K562 (cell line): ENCODE data around the gene RUNX3. TPM values are rescaled to one million over a fixed set of nuclear protein-coding genes. Genes with fewer than 3 reads are reported as not detected.
A peak's percentile ranks its signal among the peaks of the same experiment; 100 is the strongest.

Experiments used
- ATAC-seq: fragments of 200-7000 bp; cut with Tn5 transposase; 3 replicates; pipeline ENCODE4 v1.9.1; 2020; ENCODE audit warnings: moderate library complexity
- BruUV-seq: library from RNA; stranded (reverse); fragments of 400-500 nt; replicated peaks from 2 replicates; lab custom pipeline; 2021; lab: Mats Ljungman, UMichigan
- CTCF ChIA-PET: fragments of 300-600 bp; formaldehyde crosslinking; extraction: SDS; loops from one replicate; lab custom pipeline; 2021; ENCODE audit warnings: low intra/inter-chr PET ratio; lab: Yijun Ruan, JAX
- POLR2A ChIA-PET: fragments of 300-600, 350-650 bp; sonication (Branson Sonifier 250); formaldehyde crosslinking; extraction: SDS; loops from one replicate; lab custom pipeline; 2021; ENCODE audit warnings: antibody characterized with exemption, inconsistent platforms; lab: Yijun Ruan, JAX
- DNase-seq, 4 experiments: peaks; one replicate each; pipeline versions ENCODE4 v3.0.0 to v3.0.0-alpha.2; 2011 to 2018; ENCODE audit warnings: low spot score in 3 of 4, mixed read lengths in 3 of 4; ENCODE audit errors: extremely low read depth in 1 of 4
- FAIRE-seq: peaks from 2 replicates; lab custom pipeline; 2011; peaks lifted over from hg19 to GRCh38; lab: Jason Lieb, UNC
- H2AFZ ChIP-seq: 2 replicates; pipeline ENCODE4 v1.6.0; 2011; ENCODE audit warnings: low read depth, low read length, control low read depth, inconsistent platforms
- H3K27ac ChIP-seq: fragments of 200-600 bp; 3 replicates; pipeline ENCODE4 v1.8.0; 2011; ENCODE audit warnings: low read depth, mild to moderate bottlenecking, control low read depth, inconsistent platforms, low read length, moderate library complexity, mixed read lengths; ENCODE audit errors: extremely low read depth
- H3K27me3 ChIP-seq, 2 experiments: fragments of 300-600 bp in 1 of 2; 2 replicates in 1 of 2; 3 replicates in 1 of 2; pipeline versions ENCODE4 v1.6.0 to v1.8.0; 2011; ENCODE audit warnings: inconsistent platforms in 2 of 2, low read length in 2 of 2, mild to moderate bottlenecking in 1 of 2, mixed read lengths in 1 of 2, moderate library complexity in 1 of 2; ENCODE audit not compliant: control insufficient read depth in 2 of 2, insufficient read depth in 2 of 2
- H3K36me3 ChIP-seq: fragments of 300-600 bp; 3 replicates; pipeline ENCODE4 v1.8.0; 2011; ENCODE audit warnings: mild to moderate bottlenecking, low read length, inconsistent platforms; ENCODE audit not compliant: control insufficient read depth, insufficient read depth
- H3K4me1 ChIP-seq, 2 experiments: fragments of 200-600 bp in 1 of 2; replicated peaks in 1 of 2; 2 replicates in 1 of 2; 3 replicates in 1 of 2; pipeline versions ENCODE4 v1.5.1 to v1.8.0; 2011; ENCODE audit warnings: inconsistent platforms in 2 of 2, low read length in 2 of 2, mild to moderate bottlenecking in 1 of 2, mixed read lengths in 1 of 2, moderate library complexity in 1 of 2; ENCODE audit not compliant: control insufficient read depth in 2 of 2, insufficient read depth in 2 of 2
- H3K4me2 ChIP-seq: 2 replicates; pipeline ENCODE4 v1.6.1; 2011; ENCODE audit warnings: low read length, control low read depth, inconsistent platforms, mixed read lengths; ENCODE audit not compliant: insufficient read depth
- H3K4me3 ChIP-seq: fragments of 200-600 bp; sonication (generic), shearing (Covaris generic); 2 replicates; pipeline ENCODE4 v1.5.1; 2016; ENCODE audit warnings: control low read depth, inconsistent platforms
- H3K79me2 ChIP-seq: fragments of 200-600 bp; 3 replicates; pipeline ENCODE4 v1.8.0; 2011; ENCODE audit warnings: low read length, inconsistent platforms; ENCODE audit not compliant: control insufficient read depth, insufficient read depth
- H3K9ac ChIP-seq, 2 experiments: 2 replicates each; pipeline versions ENCODE4 v1.6.0 to v1.6.1; 2011; ENCODE audit warnings: low read depth in 2 of 2, low read length in 2 of 2, control low read depth in 1 of 2, inconsistent platforms in 1 of 2, mild to moderate bottlenecking in 1 of 2, mixed read lengths in 1 of 2; ENCODE audit not compliant: insufficient read depth in 1 of 2
- H3K9me1 ChIP-seq: one replicate; pipeline ENCODE4 v1.6.0; 2011; ENCODE audit warnings: inconsistent platforms, mild to moderate bottlenecking, low read length, moderate library complexity; ENCODE audit not compliant: control insufficient read depth, insufficient read depth
- H3K9me3 ChIP-seq: replicated peaks from 2 replicates; pipeline ENCODE4 v1.5.1; 2011; ENCODE audit warnings: low read depth, low read length, inconsistent platforms; ENCODE audit not compliant: control insufficient read depth, insufficient read depth
- H4K20me1 ChIP-seq: replicated peaks from 2 replicates; pipeline ENCODE4 v1.6.1; 2011; ENCODE audit warnings: low read length, inconsistent platforms, mixed read lengths; ENCODE audit not compliant: control insufficient read depth, insufficient read depth
- ATF1 ChIP-seq, 2 experiments: fragments of 450-650 bp in 1 of 2; IDR thresholded peaks; 2 replicates each; pipeline ENCODE4 v1.6.1; 2016; ENCODE audit warnings: missing compliant biosample characterization in 1 of 2, missing genetic modification characterization in 1 of 2
- ATF7 ChIP-seq: fragments of 450-650 bp; IDR thresholded peaks from 2 replicates; pipeline ENCODE4 v1.7.1; 2014; ENCODE audit warnings: mild to moderate bottlenecking, moderate library complexity
- CBX5 ChIP-seq: IDR thresholded peaks from 2 replicates; pipeline ENCODE4 v1.6.1; 2014; ENCODE audit warnings: low read depth, borderline replicate concordance
- CREM ChIP-seq: IDR thresholded peaks from 2 replicates; pipeline ENCODE4 v1.6.1; 2014; ENCODE audit warnings: antibody characterized with exemption, low read depth
- E4F1 ChIP-seq: fragments of 250-450 bp; sonication (Bioruptor Pico); IDR thresholded peaks from 2 replicates; pipeline ENCODE4 v1.5.0; 2021; ENCODE audit warnings: mild to moderate bottlenecking, borderline replicate concordance
- MNT ChIP-seq, 2 experiments: fragments of 450-650 bp; conservative IDR thresholded peaks; 2 replicates each; pipeline ENCODE4 v1.6.1; 2017; ENCODE audit warnings: mild to moderate bottlenecking in 2 of 2, moderate library complexity in 2 of 2
- NFIX ChIP-seq: fragments of 250-450 bp; sonication (Bioruptor Pico); IDR thresholded peaks from 2 replicates; pipeline ENCODE4 v1.4.0; 2020; ENCODE audit warnings: low read depth, mild to moderate bottlenecking, moderate library complexity
- TBP ChIP-seq: optimal IDR thresholded peaks from 2 replicates; pipeline ENCODE3; 2011; ENCODE audit warnings: low read depth, low read length, improper control_type of control experiment
- TRIM28 ChIP-seq: fragments of 450-650 bp; IDR thresholded peaks from 2 replicates; pipeline ENCODE4 v1.6.1; 2017
- ZFP1 ChIP-seq: fragments of 450-650 bp; formaldehyde crosslinking; IDR thresholded peaks from 2 replicates; pipeline ENCODE4 v1.4.0; 2020; ENCODE audit warnings: mild to moderate bottlenecking, mixed read lengths
- ZNF232 ChIP-seq: sonication (generic); formaldehyde crosslinking; IDR thresholded peaks from 2 replicates; pipeline ENCODE4 v1.8.0; 2022; ENCODE audit warnings: mild to moderate bottlenecking, missing genetic modification reagents
- ZNF316 ChIP-seq: fragments of 450-650 bp; IDR thresholded peaks from 2 replicates; pipeline ENCODE4 v1.6.1; 2016
- WGBS: fragments of 100-300 bp; shearing (Covaris generic); methylation state at CpG from one replicate; pipeline ENCODE4 v1.1.6; 2016; ENCODE audit warnings: low coverage, mixed read lengths; ENCODE audit not compliant: insufficient coverage; ENCODE audit errors: missing lambda C conversion rate; 5-methylcytosine and 5-hydroxymethylcytosine counted together
- in situ Hi-C: fragments of 300-500 bp; cut with MboI; formaldehyde crosslinking; loops from 4 replicates; pipeline ENCODE4 v1.15.0; 2018; ENCODE audit warnings: inconsistent platforms, mixed read lengths
- intact Hi-C: fragments of 100-400 bp; cut with micrococcal nuclease; formaldehyde crosslinking; loops from 2 replicates; pipeline ENCODE4 v1.14.2; 2022
- polyA plus RNA-seq, 8 experiments: library from polyadenylated mRNA; depleted of rRNA in 4 of 8; stranded (reverse) in 5 of 8; unstranded in 3 of 8; fragments of >200 nt; fragmentation: Nextera tagmentation in 2 of 8; fragmentation: Illumina TruSeq in 1 of 8; extraction: Ambion mirVana in 2 of 8; extraction: Trizol in 1 of 8; gene quantifications; 2 replicates each; pipeline versions ENCODE4 v1.2.1 to v1.2.3, GENCODE V29; 2011 to 2014; ENCODE audit warnings: inconsistent platforms in 1 of 8, missing spikeins in 1 of 8
- total RNA-seq, 7 experiments: library from RNA; depleted of rRNA in 6 of 7; stranded (reverse); fragments of >200 nt in 6 of 7; fragmentation: Illumina TruSeq in 2 of 7; extraction: Trizol in 2 of 7; gene quantifications; 2 replicates each; pipeline versions ENCODE4 v1.2.1 to v1.2.3, GENCODE V29; 2011 to 2021; ENCODE audit warnings: low replicate concordance in 1 of 7

Gene RUNX3
- total and polyA plus RNA-seq, 9 of the 15 experiments (the other 6 are each of a cell fraction or from before 2014, with no cell fraction given): 0.01 to 0.64 (median 0.09) TPM

GRCh38 chr1:24978383-24979032 lies 48.4 kb upstream of the RUNX3 start:
- FAIRE-seq (no peak), DNase-seq (no peak), ATAC-seq (no peak)
- ChIA-PET CTCF (no interaction called here), POLR2A (interaction anchor here (0.6 kb wide), 1 partner anchor 587 kb away, joined by 3 read pairs; no protein-coding TSS in a partner anchor)
- in situ Hi-C loops (no loop called here), intact Hi-C loops (no loop called here)
- no peaks in the 10 kb centered on the region for H4K20me1 ChIP-seq
- peaks cover 2 to 30% of the 10 kb centered on the region in 2 experiments; a peak in 3 of 5 replicates for H3K27me3 ChIP-seq
- no peaks in the 10 kb centered on the region for H3K36me3 ChIP-seq
- no peak overlapping the region for H3K4me2 ChIP-seq
- H2AFZ ChIP-seq: no peak overlapping the region
- no peak overlapping the region for H3K4me3 ChIP-seq
- no TSS peak for BruUV-seq
- H3K9me3 ChIP-seq: peaks cover 9% of the 10 kb centered on the region
- TF ChIP-seq ZNF316: no peak
- WGBS: 2% methylated on average over 9 of the region's 9 CpGs
- peaks cover 0 to 4% of the 10 kb centered on the region in 2 experiments; a peak in 1 of 5 replicates for H3K4me1 ChIP-seq
- H3K27ac ChIP-seq: no peak overlapping the region
- H3K9ac ChIP-seq: no peak overlapping the region
- H3K79me2 ChIP-seq: no peaks in the 10 kb centered on the region
- H3K9me1 ChIP-seq: no peaks in the 10 kb centered on the region

GRCh38 chr1:24975391-24975790 lies 45.3 kb upstream of the RUNX3 start:
- Histone ChIP-seq H3K9me3 (peaks cover 9% of the 10 kb centered on the region), H3K9ac (no peak overlapping the region), H3K9me1 (no peaks in the 10 kb centered on the region), H3K36me3 (no peaks in the 10 kb centered on the region), H4K20me1 (no peaks in the 10 kb centered on the region; the same call in 1 of the 2 replicates), H3K4me1 (peaks cover 0 to 4% of the 10 kb centered on the region in 2 experiments; a peak in 1 of 5 replicates), H2AFZ (no peak overlapping the region), H3K79me2 (no peaks in the 10 kb centered on the region), H3K27me3 (peaks cover 7 to 28% of the 10 kb centered on the region in 2 experiments; a peak in 4 of 5 replicates), H3K4me3 (no peak overlapping the region), H3K4me2 (no peak overlapping the region), H3K27ac (no peak overlapping the region)
- 0% methylated on average over 2 of the region's 2 CpGs for WGBS
- DNase-seq (no peak), ATAC-seq (no peak), FAIRE-seq (peak; percentile 56)
- ChIA-PET CTCF (no interaction called here), POLR2A (interaction anchor here (0.7 to 1.8 kb wide), 3 partner anchors 8 to 168 kb away, joined by 3 to 4 read pairs (median 4); no protein-coding TSS in a partner anchor)
- no TSS peak for BruUV-seq
- intact Hi-C loops: no loop called here
- in situ Hi-C loops: no loop called here
- no peak for TF ChIP-seq TBP
- TF ChIP-seq ATF1 (CRISPR knock-in tag; IDR thresholded peaks at IDR 0.05): no peak
- peak; percentile 51; the same call in 1 of the 2 replicates for TF ChIP-seq ATF1 (tag; IDR thresholded peaks at IDR 0.05)
- no peak for TF ChIP-seq NFIX (CRISPR knock-in tag)
- 0 out of 2 replicates have a peak, but pooled peaks have one; percentile 41 for TF ChIP-seq CBX5
- peak; percentile 100 for TF ChIP-seq ZFP1 (CRISPR knock-in tag)
- TF ChIP-seq MNT (conservative IDR thresholded peaks at IDR 0.05): no peak
- TF ChIP-seq E4F1: no peak
- TF ChIP-seq CREM: 0 out of 2 replicates have a peak, but pooled peaks have one; percentile 7
- 0 out of 2 replicates have a peak, but pooled peaks have one; percentile 40 for TF ChIP-seq ATF7
- peak; percentile 94 for TF ChIP-seq TRIM28
- TF ChIP-seq ZNF232: no peak
